ENCODE measurements around the gene C5orf15. TPM values are rescaled to one million over a fixed set of nuclear protein-coding genes. Genes with fewer than 3 reads are reported as not detected.

C5orf15 gene
- total RNA-seq (2021; ENCODE audit: unreplicated experiment) (63.2 TPM), Bru-seq, nascent RNA (percentile 94 among the genes with signal in this experiment), BruChase-seq, experiment 1, labeled RNA remaining after a 2-hour chase (percentile 99 among the genes with signal in this experiment), BruChase-seq, experiment 2, labeled RNA remaining after a 6-hour chase (percentile 98 among the genes with signal in this experiment)
- polyA plus RNA-seq (2012; ENCODE audit: insufficient read length): 80.6 TPM
- long read RNA-seq, transcript C5orf15-201 (3 exons, 2,358 nt): major isoform, 201 of 258 reads
- long read RNA-seq, partial matches to known transcripts: 13 of 258 reads
- long read RNA-seq, other reads (novel, unspliced or antisense): 44 of 258 reads

- Histone ChIP-seq H3K36me3 (ENCODE audit: control insufficient read depth, insufficient read depth, low read length) (peaks cover 4% of the 10 kb centered on the region; the same call in 1 of the 2 replicates), H3K27ac (ENCODE audit: low read length) (peak within 1 kb of the TSS; percentile 92), H3K27me3 (ENCODE audit: control insufficient read depth, insufficient read depth, low read length) (no peaks in the 10 kb centered on the region), H3K4me3 (ENCODE audit: low read depth in 2 of 2, low read length in 2 of 2) (peak within 1 kb of the TSS; percentile 91 to 92), H3K4me1 (ENCODE audit: control insufficient read depth, insufficient read depth, low read length) (peaks cover 5% of the 10 kb centered on the region), H3K9me3 (ENCODE audit: control insufficient read depth, insufficient read depth, low read depth, low read length) (no peaks in the 10 kb centered on the region)
- ATAC-seq: peak; percentile 99
- intact Hi-C loops (cut with micrococcal nuclease; ENCODE audit: unreplicated experiment): no loop called here
- ChIA-PET CTCF (interaction anchor here (0.7 kb wide), 1 partner anchor 493 kb away, joined by 7 read pairs; no protein-coding TSS in a partner anchor), POLR2A (no interaction called here)
- peak; percentile 72 for DNase-seq (ENCODE audit: low read depth, low spot score)
- TF ChIP-seq POLR2AphosphoS5 (IDR thresholded peaks at IDR 0.05; ENCODE audit: low read depth, low read length) (peak; percentile 83), CTCF (IDR thresholded peaks at IDR 0.05) (no peak), SIN3A (IDR thresholded peaks at IDR 0.05; ENCODE audit: borderline replicate concordance, insufficient read depth, low read depth, low read length) (no peak), REST (IDR thresholded peaks at IDR 0.05; ENCODE audit: insufficient read depth in 1 of 2, low read depth in 2 of 2, low read length in 1 of 2) (0 out of 4 replicates have a peak, but pooled peaks of 1 of the 2 experiments have one; percentile 32), TCF7L2 (IDR thresholded peaks at IDR 0.05; ENCODE audit: low read depth, low read length) (peak; percentile 52; the same call in 1 of the 2 replicates)
- in situ Hi-C loops (cut with HindIII; ENCODE audit: low pct_unique_long_range_greater_than_20kb, low sequenced_read_pairs): no loop called here
- no TSS peak for BruUV-seq (replicated peaks)
Measured at GRCh38 chr5:133968204-133968980, at the start of gene C5orf15. Gene C5orf15 (minus strand): TSS chr5:133968625. CDS start chr5:133968584, 41 bp downstream.

- Histone ChIP-seq H3K27ac (ENCODE audit: low read length) (peak overlapping the region; percentile 75), H3K4me3 (ENCODE audit: low read depth in 2 of 2, low read length in 2 of 2) (no peak overlapping the region), H3K9me3 (ENCODE audit: control insufficient read depth, insufficient read depth, low read depth, low read length) (no peaks in the 10 kb centered on the region), H3K27me3 (ENCODE audit: control insufficient read depth, insufficient read depth, low read length) (no peaks in the 10 kb centered on the region; the same call in 1 of the 2 replicates), H3K4me1 (ENCODE audit: control insufficient read depth, insufficient read depth, low read length) (peaks cover 19% of the 10 kb centered on the region), H3K36me3 (ENCODE audit: control insufficient read depth, insufficient read depth, low read length) (peaks cover 4% of the 10 kb centered on the region; the same call in 1 of the 2 replicates)
- ATAC-seq: no peak
- intact Hi-C loops (cut with micrococcal nuclease; ENCODE audit: unreplicated experiment): no loop called here
- in situ Hi-C loops (cut with HindIII; ENCODE audit: low pct_unique_long_range_greater_than_20kb, low sequenced_read_pairs): no loop called here
- no TSS peak for BruUV-seq (replicated peaks)
- no peak for DNase-seq (ENCODE audit: low read depth, low spot score)
- CTCF ChIA-PET: interaction anchor here (0.7 kb wide), 1 partner anchor 15 kb away, joined by 5 read pairs; no protein-coding TSS in a partner anchor
- TF ChIP-seq REST (IDR thresholded peaks at IDR 0.05; ENCODE audit: insufficient read depth in 1 of 2, low read depth in 2 of 2, low read length in 1 of 2) (no peak), SIN3A (IDR thresholded peaks at IDR 0.05; ENCODE audit: borderline replicate concordance, insufficient read depth, low read depth, low read length) (no peak), TCF7L2 (IDR thresholded peaks at IDR 0.05; ENCODE audit: low read depth, low read length) (no peak), CTCF (IDR thresholded peaks at IDR 0.05) (no peak), POLR2AphosphoS5 (IDR thresholded peaks at IDR 0.05; ENCODE audit: low read depth, low read length) (no peak)
- POLR2A ChIA-PET: interaction anchor here (0.6 kb wide), 1 partner anchor 16 kb away, joined by 3 read pairs; no protein-coding TSS in a partner anchor
Measured at GRCh38 chr5:134008266-134008749, 39.9 kb upstream of the C5orf15 start.
